ENCODE measurements around the gene ATRNL1. TPM values are rescaled to one million over a fixed set of nuclear protein-coding genes. Genes with fewer than 3 reads are reported as not detected.

Gene ATRNL1
- total RNA-seq, 1 experiment from 2014 or later: not detected

- Mint-ChIP-seq H3K4me1 (ENCODE audit: insufficient read depth, unreplicated experiment) (peaks cover 12% of the 10 kb centered on the region), H3K36me3 (ENCODE audit: insufficient read depth, unreplicated experiment) (no peaks in the 10 kb centered on the region), H3K9me3 (ENCODE audit: unreplicated experiment) (no peaks in the 10 kb centered on the region), H3K27me3 (ENCODE audit: insufficient read depth, unreplicated experiment) (no peaks in the 10 kb centered on the region), H3K4me3 (ENCODE audit: unreplicated experiment) (no peak overlapping the region), H3K27ac (ENCODE audit: low read depth, unreplicated experiment) (no peak overlapping the region)
- no peak for TF ChIP-seq CTCF (IDR thresholded peaks at IDR 0.05; ENCODE audit: unreplicated experiment)
- DNase-seq (ENCODE audit: unreplicated experiment): no peak
- BruUV-seq (replicated peaks): no TSS peak
- ChIA-PET POLR2A (no interaction called here), CTCF (interaction anchor here (0.9 to 1.3 kb wide), 4 partner anchors 9 to 140 kb away, joined by 3 to 6 read pairs (median 3); no protein-coding TSS in a partner anchor)
- intact Hi-C loops (cut with micrococcal nuclease): no loop called here
Measured at GRCh38 chr10:115939101-115939854, 846.1 kb downstream of the ATRNL1 start.

GRCh38 chr10:115941361-115941771 is 848.2 kb downstream of the ATRNL1 start:
- TF ChIP-seq CTCF (IDR thresholded peaks at IDR 0.05; ENCODE audit: unreplicated experiment): no peak
- ChIA-PET CTCF (interaction anchor here (0.7 to 1.2 kb wide), 2 partner anchors 8 to 111 kb away, joined by 3 to 4 read pairs; no protein-coding TSS in a partner anchor), POLR2A (no interaction called here)
- DNase-seq (ENCODE audit: unreplicated experiment): no peak
- H3K4me3 Mint-ChIP-seq (ENCODE audit: unreplicated experiment): no peak overlapping the region
- H3K27ac Mint-ChIP-seq (ENCODE audit: low read depth, unreplicated experiment): no peak overlapping the region
- no TSS peak for BruUV-seq (replicated peaks)
- no peaks in the 10 kb centered on the region for H3K9me3 Mint-ChIP-seq (ENCODE audit: unreplicated experiment)
- H3K36me3 Mint-ChIP-seq (ENCODE audit: insufficient read depth, unreplicated experiment): no peaks in the 10 kb centered on the region
- H3K4me1 Mint-ChIP-seq (ENCODE audit: insufficient read depth, unreplicated experiment): peaks cover 12% of the 10 kb centered on the region
- intact Hi-C loops (cut with micrococcal nuclease): no loop called here
- H3K27me3 Mint-ChIP-seq (ENCODE audit: insufficient read depth, unreplicated experiment): no peaks in the 10 kb centered on the region

- ChIA-PET POLR2A (no interaction called here), CTCF (interaction anchor here (0.7 to 1.2 kb wide), 2 partner anchors 8 to 112 kb away, joined by 3 to 4 read pairs; no protein-coding TSS in a partner anchor)
- BruUV-seq (replicated peaks): no TSS peak
- no peak for DNase-seq (ENCODE audit: unreplicated experiment)
- H3K27ac Mint-ChIP-seq (ENCODE audit: low read depth, unreplicated experiment): no peak overlapping the region
- TF ChIP-seq CTCF (IDR thresholded peaks at IDR 0.05; ENCODE audit: unreplicated experiment): no peak
- H3K4me3 Mint-ChIP-seq (ENCODE audit: unreplicated experiment): no peak overlapping the region
- H3K4me1 Mint-ChIP-seq (ENCODE audit: insufficient read depth, unreplicated experiment): peaks cover 7% of the 10 kb centered on the region
- no peaks in the 10 kb centered on the region for H3K9me3 Mint-ChIP-seq (ENCODE audit: unreplicated experiment)
- no peaks in the 10 kb centered on the region for H3K36me3 Mint-ChIP-seq (ENCODE audit: insufficient read depth, unreplicated experiment)
- H3K27me3 Mint-ChIP-seq (ENCODE audit: insufficient read depth, unreplicated experiment): no peaks in the 10 kb centered on the region
- intact Hi-C loops (cut with micrococcal nuclease): no loop called here
Measured at GRCh38 chr10:115942101-115942500, 848.9 kb downstream of the ATRNL1 start.

GRCh38 chr10:115944538-115944937 is 851.4 kb downstream of the ATRNL1 start:
- intact Hi-C loops (cut with micrococcal nuclease): no loop called here
- Mint-ChIP-seq H3K27me3 (ENCODE audit: insufficient read depth, unreplicated experiment) (no peaks in the 10 kb centered on the region), H3K9me3 (ENCODE audit: unreplicated experiment) (no peaks in the 10 kb centered on the region), H3K36me3 (ENCODE audit: insufficient read depth, unreplicated experiment) (no peaks in the 10 kb centered on the region), H3K4me1 (ENCODE audit: insufficient read depth, unreplicated experiment) (no peaks in the 10 kb centered on the region), H3K4me3 (ENCODE audit: unreplicated experiment) (no peak overlapping the region), H3K27ac (ENCODE audit: low read depth, unreplicated experiment) (no peak overlapping the region)
- BruUV-seq (replicated peaks): no TSS peak
- TF ChIP-seq CTCF (IDR thresholded peaks at IDR 0.05; ENCODE audit: unreplicated experiment): no peak
- CTCF ChIA-PET: interaction anchor here (0.5 to 0.7 kb wide), 2 partner anchors 69 to 343 kb away, joined by 3 to 5 read pairs; no protein-coding TSS in a partner anchor
- POLR2A ChIA-PET: no interaction called here
- DNase-seq (ENCODE audit: unreplicated experiment): no peak
